DND-41 (cell line): ENCODE data around the gene FMN1.

Source experiments
- CTCF ChIP-seq: IDR thresholded peaks from 2 replicates; pipeline ENCODE4 v1.5.1; 2012; ENCODE audit warnings: borderline replicate concordance, low read length, moderate library complexity, mild to moderate bottlenecking; ENCODE audit not compliant: poor library complexity, severe bottlenecking; ENCODE audit errors: extremely low read depth
- EZH2 ChIP-seq: IDR thresholded peaks from 3 replicates; pipeline ENCODE4 v1.6.1; 2012; ENCODE audit warnings: borderline replicate concordance, low read depth, mild to moderate bottlenecking, moderate library complexity, low read length, inconsistent platforms; ENCODE audit not compliant: severe bottlenecking

- TF ChIP-seq CTCF, result no peak
- no peak for TF ChIP-seq EZH2
Observed at GRCh38 chr15:32738666-32739065, 455.8 kb downstream of the FMN1 start.
